ENCODE results near the gene TTC21B. TPM values are rescaled to one million over a fixed set of nuclear protein-coding genes. Genes with fewer than 3 reads are reported as not detected.

The TTC21B gene
- total and polyA plus RNA-seq, 9 of the 15 experiments (the other 6 are each of a cell fraction or from before 2014, with no cell fraction given) = 5.2 to 34.9 (median 18.5) TPM

GRCh38 chr2:165827921-165828276 lies 125.7 kb downstream of the TTC21B start:
- H3K79me2 ChIP-seq (ENCODE audit: control insufficient read depth, insufficient read depth, low read length) = no peaks in the 10 kb centered on the region
- ChIA-PET POLR2A (no interaction called here), CTCF (ENCODE audit: low intra/inter-chr PET ratio) (no interaction called here)
- no peaks in the 10 kb centered on the region for H3K9me1 ChIP-seq (ENCODE audit: control insufficient read depth, insufficient read depth, low read length)
- no TSS peak for BruUV-seq (replicated peaks)
- no peaks in the 10 kb centered on the region for H3K36me3 ChIP-seq (ENCODE audit: control insufficient read depth, insufficient read depth, low read length)
- no peak for DNase-seq (ENCODE audit: extremely low read depth in 1 of 4, low spot score in 3 of 4)
- H3K4me1 ChIP-seq (replicated peaks in 1 of 2; ENCODE audit: control insufficient read depth in 2 of 2, insufficient read depth in 2 of 2, low read length in 2 of 2) = no peaks in the 10 kb centered on the region
- no peak for ATAC-seq
- H3K27me3 ChIP-seq (ENCODE audit: control insufficient read depth in 2 of 2, insufficient read depth in 2 of 2, low read length in 2 of 2) = no peaks in the 10 kb centered on the region
- intact Hi-C loops (cut with micrococcal nuclease) (no loop called here), in situ Hi-C loops (cut with MboI) (no loop called here)
- H3K9me3 ChIP-seq (replicated peaks; ENCODE audit: control insufficient read depth, insufficient read depth, low read depth, low read length) = no peaks in the 10 kb centered on the region
- TF ChIP-seq RCOR1 (IDR thresholded peaks at IDR 0.05; ENCODE audit: borderline replicate concordance in 1 of 2, low read depth in 2 of 2, low read length in 2 of 2) (no peak), ZNF512 (tag; IDR thresholded peaks at IDR 0.05) (no peak), ZFPM2 (CRISPR knock-in tag; IDR thresholded peaks at IDR 0.05) (no peak), DDX20 (tag; IDR thresholded peaks at IDR 0.05; ENCODE audit: low read depth) (no peak), XRCC5 (IDR thresholded peaks at IDR 0.05; ENCODE audit: low read depth, low read length) (no peak), SRSF9 (IDR thresholded peaks at IDR 0.05; ENCODE audit: borderline replicate concordance, low read depth, low read length) (no peak), HCFC1 (IDR thresholded peaks at IDR 0.05; ENCODE audit: low read depth, low read length) (no peak), RFX5 (IDR thresholded peaks at IDR 0.05; ENCODE audit: low read depth, low read length) (no peak), E2F3 (CRISPR knock-in tag; IDR thresholded peaks at IDR 0.05) (no peak), ZEB2 (IDR thresholded peaks at IDR 0.05) (no peak), ZBTB49 (CRISPR knock-in tag; IDR thresholded peaks at IDR 0.05; ENCODE audit: borderline replicate concordance) (no peak), TFAP4 (CRISPR knock-in tag; IDR thresholded peaks at IDR 0.05; ENCODE audit: borderline replicate concordance) (no peak), SMARCC2 (IDR thresholded peaks at IDR 0.05; ENCODE audit: low read depth) (no peak), MNT (conservative IDR thresholded peaks at IDR 0.05) (no peak)
- no peak overlapping the region for H3K4me2 ChIP-seq (ENCODE audit: insufficient read depth, low read length)
- no peak for FAIRE-seq
- H3K27ac ChIP-seq (ENCODE audit: extremely low read depth, low read depth, low read length) = no peak overlapping the region
- 0% methylated on average over 1 of the region's 1 CpG for WGBS (ENCODE audit: insufficient coverage, low coverage, missing lambda C conversion rate)
- H3K9ac ChIP-seq (ENCODE audit: insufficient read depth in 1 of 2, low read depth in 2 of 2, low read length in 2 of 2) = no peak overlapping the region
- no peaks in the 10 kb centered on the region for H4K20me1 ChIP-seq (replicated peaks; ENCODE audit: control insufficient read depth, insufficient read depth, low read length)
- no peak overlapping the region for H3K4me3 ChIP-seq
- no peak overlapping the region for H2AFZ ChIP-seq (ENCODE audit: low read depth, low read length)

All from K562 (cell line).